Stimulated activated CD8-positive, alpha-beta memory T cell treated with anti-CD3 and anti-CD28 coated beads, Interleukin-15, amount 100 ng/mL, for 1 hour (primary cell): Measurements from ENCODE around the gene DOCK2.
"Not testable (repeated sequence)": the region's sequence is repeated elsewhere in the genome, so short reads cannot be mapped to it uniquely, and the experiment has no call there.

Experiments used
- DNase-seq: peaks from one replicate; pipeline ENCODE4 v3.0.0-alpha.2; 2020; ENCODE audit warnings: low read depth

The DOCK2 gene

GRCh38 chr5:169719360-169720314 lies 82.6 kb downstream of the DOCK2 start:
- DNase-seq, result no peak

- DNase-seq, result no peak
These were observed 84.7 kb downstream of the DOCK2 start for GRCh38 chr5:169721771-169722170.

- DNase-seq, result no peak
These were observed 86.2 kb downstream of the DOCK2 start for GRCh38 chr5:169723103-169723831.

- no peak for DNase-seq
These were observed 87.4 kb downstream of the DOCK2 start for GRCh38 chr5:169724303-169725087.

GRCh38 chr5:169725665-169726064 lies 88.6 kb downstream of the DOCK2 start:
- DNase-seq, result not testable (repeated sequence)

GRCh38 chr5:169728418-169728817 lies 91.3 kb downstream of the DOCK2 start:
- DNase-seq, result no peak

- DNase-seq, result no peak
These were observed 94.1 kb downstream of the DOCK2 start for GRCh38 chr5:169731221-169731620.

- DNase-seq, result no peak
These were observed 95.8 kb downstream of the DOCK2 start for GRCh38 chr5:169732841-169733240.

GRCh38 chr5:169735913-169736312 lies 98.8 kb downstream of the DOCK2 start:
- DNase-seq, result no peak

GRCh38 chr5:169736653-169737052 lies 99.6 kb downstream of the DOCK2 start:
- DNase-seq, result no peak

- DNase-seq, result no peak
These were observed 103.4 kb downstream of the DOCK2 start for GRCh38 chr5:169740435-169740834.

GRCh38 chr5:169742771-169743296 lies 105.8 kb downstream of the DOCK2 start:
- no peak for DNase-seq

GRCh38 chr5:169744336-169744735 lies 107.3 kb downstream of the DOCK2 start:
- DNase-seq, result no peak

- no peak for DNase-seq
These were observed 108.5 kb downstream of the DOCK2 start for GRCh38 chr5:169745441-169746146.

GRCh38 chr5:169746147-169746694 lies 109.1 kb downstream of the DOCK2 start:
- no peak for DNase-seq

GRCh38 chr5:169748174-169748573 lies 111.1 kb downstream of the DOCK2 start:
- DNase-seq, result no peak

GRCh38 chr5:169749295-169749694 lies 112.2 kb downstream of the DOCK2 start:
- no peak for DNase-seq

- DNase-seq, result no peak
These were observed 114.4 kb downstream of the DOCK2 start for GRCh38 chr5:169751490-169751889.

- DNase-seq, result not testable (repeated sequence)
These were observed 115.5 kb downstream of the DOCK2 start for GRCh38 chr5:169752566-169752965.

GRCh38 chr5:169753795-169754194 lies 116.7 kb downstream of the DOCK2 start:
- DNase-seq, result no peak

GRCh38 chr5:169754737-169755136 lies 117.7 kb downstream of the DOCK2 start:
- no peak for DNase-seq
